NCI-H2107 treated with DMSO at 0.1 percent for 48 hours (cell line): ENCODE measurements around the gene SLC22A5.
"Not testable (repeated sequence)": the region's sequence is repeated elsewhere in the genome, so short reads cannot be mapped to it uniquely, and the experiment has no call there.

ENCODE experiments used
- DNase-seq: peaks from one replicate; lab custom pipeline; 2025; ENCODE audit not compliant: unreplicated experiment; lab: John Stamatoyannopoulos, UW

SLC22A5 gene

DNA sequence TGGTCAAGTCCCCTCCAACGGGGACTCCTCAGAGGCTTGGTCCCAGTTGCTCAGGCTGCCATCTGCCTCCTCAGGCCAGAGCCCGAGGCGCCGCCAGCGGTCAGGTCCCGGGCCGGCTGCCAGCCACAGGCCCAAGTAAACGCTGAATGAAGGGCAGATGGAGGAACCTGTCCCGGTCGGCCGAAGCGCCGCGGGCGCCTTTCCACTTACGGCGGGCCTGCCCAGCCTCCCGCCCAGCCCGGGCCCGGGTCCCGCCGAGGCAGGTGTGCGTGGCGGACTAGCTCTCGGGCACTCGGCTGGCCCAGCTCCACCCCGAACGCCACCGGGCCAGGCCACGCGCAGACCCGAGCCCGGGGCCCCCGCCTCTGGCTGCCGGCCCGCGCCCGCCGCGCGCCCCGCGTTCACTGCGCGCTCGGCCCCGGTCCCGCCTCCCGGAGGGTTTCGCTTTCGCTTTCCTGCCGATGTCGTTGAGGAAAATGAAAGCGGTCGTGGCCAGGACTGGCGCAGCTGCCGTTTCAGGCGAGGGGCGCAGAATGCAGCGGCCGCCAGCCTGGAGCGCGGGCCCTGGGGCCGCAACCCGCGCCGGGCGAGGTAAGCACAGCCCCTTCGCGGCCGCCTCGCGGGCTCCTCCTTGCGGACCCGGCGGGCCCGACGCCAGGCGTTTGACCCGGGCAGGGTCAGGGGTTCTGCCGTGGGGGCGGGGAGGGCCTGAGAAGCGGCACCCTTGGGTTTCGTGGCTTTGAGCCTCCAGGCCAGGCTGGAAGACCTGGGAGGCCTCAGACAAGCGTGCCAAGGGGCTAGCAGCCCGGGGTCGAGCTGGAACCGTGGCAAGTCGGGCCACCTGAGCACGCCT lies 41.2 kb downstream of the SLC22A5 start:
- no peak for DNase-seq

DNA sequence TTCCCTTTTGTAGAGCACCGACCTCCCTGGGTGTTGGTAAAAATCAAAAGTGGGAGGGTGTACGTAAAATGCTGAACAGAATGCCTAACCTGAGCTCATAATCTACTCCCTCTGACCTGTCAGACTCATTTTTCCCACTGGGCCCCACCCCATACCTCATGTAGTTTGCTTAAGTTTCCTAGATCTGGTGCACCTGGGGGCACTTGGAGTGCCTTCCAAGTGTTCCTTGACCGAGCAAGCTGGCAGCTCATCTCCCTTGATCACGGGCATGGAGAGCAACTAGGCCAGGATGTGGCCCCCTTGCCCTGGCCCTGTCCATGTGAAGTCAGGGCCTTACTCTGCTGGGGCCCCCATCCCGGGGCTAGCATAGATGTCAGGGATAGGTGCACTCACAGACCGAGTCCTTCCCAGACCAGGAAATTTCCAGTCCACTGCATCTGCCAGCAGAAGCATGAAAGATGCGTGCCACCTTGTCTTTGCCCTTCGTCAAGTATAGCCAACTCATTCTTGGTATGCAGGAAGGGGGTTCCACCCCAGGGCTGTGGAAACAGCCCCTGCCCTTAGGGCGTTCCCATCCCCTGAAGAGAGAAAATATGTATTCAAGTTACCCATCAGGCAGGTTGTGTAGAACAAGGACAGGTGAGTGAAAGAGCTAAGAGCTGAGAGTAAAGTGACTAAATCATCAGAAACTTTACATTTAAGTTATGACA lies 41.9 kb downstream of the SLC22A5 start:
- DNase-seq = peak; percentile 36

DNA sequence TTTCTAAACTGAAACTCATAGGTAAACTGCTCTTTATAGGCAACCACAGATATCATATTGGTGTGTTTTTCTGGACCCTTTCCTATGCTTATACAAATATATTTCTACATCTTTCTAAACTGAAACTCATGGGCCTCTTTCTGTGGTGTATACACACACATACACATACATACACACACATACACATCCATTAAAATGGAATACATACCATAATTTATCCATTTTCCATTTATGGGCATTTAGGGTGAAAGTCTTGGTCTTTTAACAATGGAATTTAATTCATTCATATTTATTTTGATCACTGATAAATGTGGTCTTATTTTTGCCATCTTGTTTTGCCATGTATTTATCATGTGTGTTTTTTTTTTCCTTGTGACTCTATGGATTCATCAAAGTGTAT lies 44.1 kb downstream of the SLC22A5 start:
- no peak for DNase-seq

DNA sequence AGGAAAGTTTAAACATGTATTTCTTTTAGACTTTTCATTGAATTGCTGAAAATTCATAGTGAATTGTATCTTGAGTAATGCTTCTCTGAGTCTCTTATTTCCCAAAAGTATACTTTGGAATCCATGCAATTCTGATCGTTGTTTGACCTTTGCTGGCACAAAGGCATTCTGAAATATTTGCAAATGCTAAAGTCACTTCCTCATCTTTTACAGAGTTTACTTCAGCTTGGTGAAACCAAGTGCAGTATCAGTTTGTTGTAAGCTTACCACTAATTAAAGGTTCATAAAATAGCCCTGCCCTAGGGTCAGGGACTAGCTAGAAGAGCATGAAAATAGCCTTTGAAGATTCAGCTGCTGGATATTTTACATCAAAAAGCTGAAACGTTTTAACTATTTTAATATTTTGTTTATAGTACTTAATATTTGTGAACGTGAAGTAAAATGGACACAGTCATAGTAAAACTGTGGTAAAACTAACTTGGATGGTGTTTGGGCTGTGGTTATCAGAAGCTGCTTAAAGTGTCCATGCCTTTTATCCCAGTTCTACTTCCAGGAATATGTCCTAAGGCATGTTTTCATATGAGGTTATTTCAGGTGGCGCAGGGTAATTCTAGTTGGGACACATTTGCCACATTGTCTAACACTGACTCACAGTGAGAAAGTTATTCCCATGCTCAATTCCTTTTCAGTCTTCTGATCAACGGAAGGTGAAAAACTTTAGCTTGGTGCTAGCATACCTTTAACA lies 45.3 kb downstream of the SLC22A5 start:
- no peak for DNase-seq

DNA sequence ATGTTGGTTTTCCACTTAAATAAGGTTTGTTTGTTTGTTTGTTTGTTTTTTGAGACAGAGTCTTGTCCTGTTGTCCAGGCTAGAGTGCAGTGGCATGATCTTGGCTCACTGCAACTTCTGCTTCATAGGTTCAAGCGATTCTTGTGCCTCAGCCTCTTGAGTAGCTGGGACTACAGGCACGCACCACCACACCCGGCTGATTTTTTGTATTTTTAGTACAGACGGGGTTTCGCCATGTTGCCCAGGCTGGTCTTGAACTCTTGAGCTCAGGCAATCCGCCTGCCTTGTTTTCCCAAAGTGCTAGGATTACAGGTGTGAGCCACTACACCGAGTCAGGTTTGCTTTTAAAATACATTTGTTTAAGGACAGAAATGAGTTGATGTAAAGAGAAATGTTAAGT lies 46.0 kb downstream of the SLC22A5 start:
- not testable (repeated sequence) for DNase-seq

DNA sequence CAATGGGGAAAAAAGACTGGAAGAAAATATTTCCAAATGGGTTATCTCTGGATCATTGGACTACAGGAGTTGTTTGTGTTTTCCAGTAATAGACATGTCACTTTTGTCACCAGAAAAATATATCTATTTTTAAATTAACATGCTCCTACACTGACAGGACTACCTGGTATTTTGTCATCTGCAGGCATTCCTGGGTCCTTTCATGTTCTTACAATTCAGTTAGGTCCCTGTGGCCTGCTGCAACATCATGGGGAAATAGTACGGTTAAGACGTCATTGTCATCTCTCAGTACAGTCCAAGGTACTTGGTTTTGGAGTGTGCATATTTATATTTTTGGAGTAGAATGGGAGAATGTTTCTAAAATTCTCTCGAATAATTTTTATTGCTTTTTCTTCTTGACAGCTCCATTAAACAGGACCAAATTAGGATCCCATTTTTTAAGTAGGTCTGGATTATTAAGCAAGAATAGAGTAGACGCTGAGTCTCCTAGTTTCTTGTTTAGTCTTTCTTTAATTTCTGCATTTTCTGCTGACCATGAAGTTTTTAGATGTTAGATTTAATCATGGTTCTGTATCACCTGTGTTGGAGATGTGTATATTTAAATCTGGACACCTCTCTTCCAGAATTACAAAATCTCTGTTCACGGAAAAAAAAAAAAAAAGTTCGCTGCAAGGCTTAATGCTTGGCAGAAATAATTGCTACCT lies 46.9 kb downstream of the SLC22A5 start:
- DNase-seq = no peak

DNA sequence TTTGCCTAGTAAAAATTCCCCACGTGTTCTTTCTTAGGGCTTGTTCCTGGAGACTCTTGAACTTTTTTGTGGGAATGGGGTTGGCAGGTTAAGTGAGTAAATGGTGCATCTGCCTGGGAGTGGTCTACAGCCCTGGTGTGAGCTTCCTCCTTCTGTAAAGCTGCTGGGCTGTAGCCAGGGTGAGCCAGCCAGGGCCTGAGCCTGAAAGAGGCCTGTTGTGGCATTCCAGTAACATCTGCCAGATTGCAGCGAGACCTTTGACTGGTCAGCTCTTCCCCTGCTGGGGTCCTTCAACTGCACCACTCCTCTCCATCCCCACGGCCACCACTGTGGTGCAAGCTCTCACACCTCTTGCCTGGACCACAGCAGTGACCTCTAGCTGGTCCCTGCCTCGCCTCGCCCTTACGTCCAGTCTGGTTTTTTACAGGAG lies 47.5 kb downstream of the SLC22A5 start:
- DNase-seq = no peak

DNA sequence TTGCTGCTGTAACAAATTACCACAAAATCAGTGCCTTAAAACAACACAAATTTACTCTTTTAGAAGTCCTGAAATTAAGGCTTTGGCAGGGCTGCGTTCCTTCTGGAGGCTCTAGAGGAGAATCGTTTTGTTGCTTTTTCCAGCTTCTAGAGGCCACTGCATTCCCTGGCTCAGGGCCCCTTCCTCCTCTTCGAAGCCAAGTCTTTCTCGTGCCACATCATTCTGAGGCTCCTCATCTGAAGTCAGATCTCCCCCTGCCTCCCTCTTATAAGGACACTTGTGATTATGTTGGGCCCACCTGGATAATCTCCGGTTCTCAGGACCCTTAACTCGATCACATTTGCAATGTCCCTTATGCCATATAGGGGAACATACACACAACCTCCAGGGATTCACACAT lies 48.0 kb downstream of the SLC22A5 start:
- no peak for DNase-seq

DNA sequence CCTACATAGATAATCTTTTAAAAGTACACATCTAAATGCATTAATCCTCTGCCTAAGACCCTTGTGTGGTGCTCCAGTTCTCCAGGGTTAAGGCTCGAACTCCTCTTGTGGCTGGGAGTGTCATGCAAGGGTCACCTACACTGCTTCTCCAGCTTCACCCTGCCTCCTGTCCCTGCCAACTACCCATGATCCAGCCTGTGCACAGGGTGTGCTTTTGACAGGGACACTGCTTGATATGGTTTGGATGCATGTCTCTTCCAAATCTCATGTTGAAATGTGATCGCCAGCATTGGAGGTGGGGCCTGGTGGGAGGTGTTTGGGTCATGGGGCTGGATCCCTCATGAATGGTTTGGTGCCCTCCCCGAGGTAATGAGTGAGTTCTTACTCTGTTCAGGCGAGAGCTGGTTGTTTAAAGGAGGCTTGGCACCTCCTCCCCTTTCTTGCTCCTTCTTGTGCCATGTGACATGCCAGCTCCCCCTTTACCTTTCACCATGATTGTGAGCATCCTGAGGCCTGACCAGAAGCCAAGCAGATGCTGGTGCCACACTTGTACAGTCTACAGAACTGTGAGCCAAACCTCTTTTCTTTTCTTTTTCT lies 48.5 kb downstream of the SLC22A5 start:
- no peak for DNase-seq

DNA sequence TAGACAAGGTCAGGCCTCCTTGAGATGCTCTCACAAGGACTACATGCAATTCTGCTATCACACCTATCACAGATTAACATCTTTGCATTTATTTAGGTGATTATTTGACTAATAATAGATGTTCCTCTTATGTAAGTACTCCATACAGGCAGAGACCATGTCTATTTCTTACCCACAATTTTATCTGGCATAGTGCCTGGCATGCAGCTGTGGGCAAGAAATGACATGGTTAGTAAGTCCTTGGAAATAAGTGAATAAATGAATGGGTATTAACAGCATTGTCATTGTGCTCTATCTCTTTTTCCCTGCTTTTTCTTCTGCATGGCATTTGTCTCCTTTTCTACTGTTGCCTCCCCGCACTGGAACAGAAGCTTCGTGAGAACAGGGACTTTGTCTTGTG lies 49.4 kb downstream of the SLC22A5 start:
- DNase-seq = no peak

DNA sequence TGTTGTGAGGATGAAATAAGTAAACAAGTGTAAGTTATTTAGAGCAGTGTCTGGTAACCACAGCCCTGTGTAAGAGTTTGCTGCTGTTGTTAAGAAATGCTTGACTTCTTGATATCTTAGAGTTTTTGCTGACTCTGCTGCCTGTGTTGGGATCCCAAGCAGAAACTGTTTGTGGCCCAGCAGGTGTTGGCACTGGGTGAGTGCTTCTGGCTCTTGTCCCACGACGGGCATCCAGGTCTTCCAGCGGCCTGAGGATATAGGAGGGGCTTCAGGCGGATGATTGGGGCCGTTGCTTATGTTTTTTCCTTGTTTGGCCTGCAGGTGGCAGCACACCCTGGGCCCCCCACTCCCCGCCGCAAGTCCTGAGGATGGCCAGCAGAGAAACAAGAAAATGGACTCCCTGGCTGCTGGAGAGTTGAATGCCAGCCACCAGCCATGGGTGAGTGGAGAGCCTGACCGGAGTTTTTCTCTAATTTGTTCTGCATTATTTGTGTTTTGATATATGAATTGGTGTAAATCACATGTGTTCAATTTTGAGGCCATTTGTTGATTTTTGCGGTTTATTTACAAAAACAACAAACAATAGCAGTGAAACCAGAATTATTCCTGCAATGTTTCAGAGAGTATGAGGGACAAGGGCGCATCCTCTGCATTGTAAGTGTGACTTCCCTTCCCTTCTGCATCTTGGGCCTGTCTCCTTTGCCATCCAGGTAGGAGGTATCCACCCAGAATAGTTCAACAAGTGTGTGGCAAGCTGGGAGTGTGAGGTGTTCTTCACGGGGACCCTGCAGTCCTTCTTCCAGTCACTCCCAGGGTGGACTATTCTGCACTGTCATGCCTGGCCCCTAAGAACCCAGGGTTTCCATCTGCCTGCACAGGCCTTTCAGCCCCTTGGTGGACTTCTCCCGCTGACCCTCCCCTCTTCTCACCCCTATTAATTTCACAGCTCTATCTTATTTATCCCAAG lies 50.3 kb downstream of the SLC22A5 start:
- DNase-seq = peak; percentile 68

DNA sequence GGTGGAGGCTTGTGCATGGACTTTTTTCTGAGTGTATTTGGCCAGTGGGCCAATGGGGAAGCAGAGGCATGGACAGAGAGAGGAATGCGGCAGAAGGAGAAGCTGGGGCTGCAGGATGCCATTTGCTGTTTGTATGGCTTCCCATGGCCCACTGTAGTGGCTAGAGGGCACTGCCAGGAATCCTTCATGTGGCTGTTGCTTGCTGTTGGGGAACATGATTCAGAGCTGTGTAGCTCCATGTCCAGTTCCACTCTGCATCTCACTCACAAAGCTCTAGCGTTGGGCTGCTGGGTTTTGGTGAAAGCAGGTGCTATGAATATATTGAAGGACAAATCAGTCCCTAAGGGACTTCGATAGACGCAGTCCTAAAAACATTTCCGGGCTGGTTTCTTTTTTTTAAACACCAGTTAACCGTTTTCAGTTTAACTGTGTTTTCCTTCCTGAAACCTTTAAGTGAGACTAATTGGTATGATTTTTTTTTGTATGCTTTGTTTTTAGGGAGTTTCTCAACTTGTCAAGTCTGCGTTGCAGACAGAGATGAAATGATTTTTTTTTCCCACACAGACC lies 51.3 kb downstream of the SLC22A5 start:
- DNase-seq = no peak

DNA sequence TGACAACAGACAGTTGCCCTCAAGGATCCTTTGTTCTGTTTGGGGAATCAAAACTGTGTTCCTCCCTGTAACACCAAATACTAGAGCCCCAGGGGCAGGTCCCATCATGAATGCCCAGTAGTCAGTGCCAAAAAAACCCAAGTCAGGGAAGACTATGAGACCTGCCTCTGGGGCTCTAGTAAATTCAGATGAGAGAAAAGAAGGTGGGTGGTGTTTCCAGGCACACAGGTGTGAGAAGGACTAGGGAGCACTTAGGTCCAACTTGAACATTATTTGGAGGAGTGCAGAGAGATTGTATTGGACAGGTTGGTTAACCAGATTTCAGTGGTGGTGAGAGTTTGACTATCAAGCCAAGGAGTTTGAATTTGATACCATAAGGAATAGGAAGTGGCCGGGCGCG lies 52.0 kb downstream of the SLC22A5 start:
- DNase-seq = no peak

DNA sequence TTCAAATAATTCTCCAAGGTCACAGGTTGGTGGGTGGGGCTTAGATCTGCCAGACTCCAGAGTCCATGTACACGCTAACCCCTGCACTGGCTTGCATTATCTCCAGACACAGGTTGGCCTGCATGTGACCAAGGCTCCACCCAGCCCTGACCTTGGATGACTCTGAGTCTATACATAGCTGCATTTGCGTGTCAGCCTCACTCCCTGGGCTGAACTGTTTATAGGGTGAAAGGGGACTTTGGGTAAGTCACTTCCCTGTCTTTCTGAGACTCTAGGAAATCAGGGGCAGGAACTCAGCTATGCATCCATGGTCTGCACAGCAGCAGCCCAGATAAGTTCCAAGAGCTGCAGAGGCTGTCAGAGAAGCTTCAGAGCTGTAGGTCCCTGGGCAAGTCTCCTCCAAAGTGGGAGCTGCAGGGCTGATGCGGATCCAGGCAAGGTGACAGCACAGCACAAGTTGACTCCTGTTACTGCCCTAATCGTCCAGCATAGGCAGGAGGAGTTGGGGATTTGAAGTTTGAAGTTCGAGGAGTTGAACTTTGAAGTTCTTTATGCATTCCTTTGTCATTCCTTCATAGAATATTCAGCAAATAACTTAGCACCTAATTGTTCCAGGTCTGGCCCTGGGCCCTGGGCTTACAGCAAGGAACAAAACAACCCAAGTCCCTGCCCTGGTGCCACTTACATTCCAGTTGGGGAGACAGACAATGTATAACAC lies 53.4 kb downstream of the SLC22A5 start:
- no peak for DNase-seq

DNA sequence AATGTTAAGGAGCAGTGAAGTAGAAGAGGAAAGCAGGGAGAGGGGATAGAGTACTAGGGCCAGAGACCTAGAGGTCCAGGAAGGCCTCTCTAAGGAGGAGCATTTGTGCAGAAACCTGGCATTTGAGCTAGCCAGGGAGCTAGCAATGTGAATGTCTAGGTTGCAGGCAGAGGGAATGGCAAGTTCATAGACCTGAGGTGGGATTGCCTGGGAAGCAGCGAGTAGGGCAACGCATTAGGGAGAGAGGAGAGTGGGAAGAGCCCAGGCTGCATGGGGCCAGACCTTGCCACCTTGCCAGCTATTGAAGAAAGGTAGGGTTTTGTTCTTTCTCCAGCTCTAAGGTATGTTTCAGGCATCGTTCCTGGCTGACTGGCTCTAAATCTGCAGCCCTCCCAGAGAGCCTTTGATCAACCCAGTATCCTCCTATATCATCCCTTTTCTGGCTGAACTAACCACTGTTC lies 54.0 kb downstream of the SLC22A5 start:
- DNase-seq = no peak

DNA sequence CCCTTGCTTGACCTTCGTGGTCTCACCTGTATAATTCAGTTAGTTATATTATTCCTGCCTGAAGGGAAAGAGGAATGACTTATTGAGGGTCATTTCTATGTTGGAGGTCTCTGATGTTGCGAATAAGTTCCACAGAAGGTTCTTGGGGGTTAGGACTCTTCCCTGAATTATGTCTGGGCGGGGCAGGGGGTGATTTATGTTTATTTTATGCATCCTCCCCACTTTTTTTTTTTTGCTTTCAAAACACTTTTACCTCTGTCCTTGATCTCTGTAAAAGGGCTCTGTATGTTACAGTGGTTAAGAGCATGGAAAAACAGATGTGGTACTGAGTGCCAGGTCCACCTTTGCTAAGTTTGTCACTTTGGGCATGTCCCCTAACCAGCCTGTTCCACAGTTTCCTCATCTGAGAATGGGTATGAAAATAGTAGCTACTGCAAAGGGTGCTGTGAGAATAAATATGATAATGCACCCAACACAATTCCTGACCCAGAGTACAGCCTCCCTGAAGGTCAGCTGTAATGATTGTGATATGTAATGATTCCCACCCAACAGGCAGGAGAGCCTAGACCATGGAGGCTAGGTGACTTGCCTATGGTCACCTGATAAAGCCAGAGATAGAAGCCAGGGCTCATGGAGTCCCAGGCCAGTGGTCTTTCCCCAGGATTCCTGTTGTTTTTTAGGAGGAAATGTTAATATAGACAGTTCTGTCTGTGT lies 54.8 kb downstream of the SLC22A5 start:
- DNase-seq = no peak

DNA sequence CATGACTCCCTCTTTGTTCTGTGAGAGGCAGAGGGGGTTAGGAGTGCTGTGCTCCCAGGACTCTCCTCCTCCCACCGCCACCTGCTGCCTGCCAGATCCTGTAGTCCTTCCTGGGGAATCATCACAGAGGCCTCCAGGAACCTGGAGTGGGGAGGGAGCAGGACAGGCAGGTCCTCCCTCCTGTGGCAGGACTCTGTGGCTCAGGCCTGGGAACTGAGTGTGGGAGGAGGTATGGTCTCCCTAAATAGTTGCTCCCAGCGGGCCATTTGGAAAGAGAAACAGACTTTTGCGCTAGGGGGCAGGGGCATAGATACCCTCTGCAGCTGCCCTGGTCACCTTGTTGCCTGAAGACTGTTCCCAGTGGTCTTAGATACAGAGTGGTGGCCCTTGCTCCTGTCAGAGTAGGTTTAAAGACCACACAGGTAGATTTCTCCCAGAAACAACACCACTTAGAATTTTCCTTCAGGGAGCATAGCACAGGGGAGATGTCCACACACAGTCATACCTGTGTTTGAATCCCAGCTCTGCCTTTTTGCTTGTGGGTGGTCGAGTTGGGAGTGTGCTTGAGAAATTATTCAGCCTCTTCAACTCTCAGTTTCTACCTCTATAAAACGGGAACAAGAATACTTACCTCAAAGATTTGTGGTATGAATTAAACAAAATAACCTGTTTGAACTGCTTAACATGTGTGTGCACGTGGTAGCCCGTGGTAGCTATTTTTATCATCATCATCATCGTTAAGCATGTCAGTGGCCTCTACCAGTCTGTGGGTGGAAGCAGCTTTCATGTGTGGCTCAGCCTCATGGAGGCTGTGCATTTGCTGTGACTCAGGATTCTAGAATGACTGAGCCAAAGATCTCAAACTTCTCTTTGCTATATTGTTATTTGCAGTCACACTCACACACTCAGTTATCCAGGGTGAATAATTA lies 55.8 kb downstream of the SLC22A5 start:
- no peak for DNase-seq
